ENCODE results near the gene HPS3.
"Not testable (repeated sequence)": the region's sequence is repeated elsewhere in the genome, so short reads cannot be mapped to it uniquely, and the experiment has no call there.

The HPS3 gene

DNA sequence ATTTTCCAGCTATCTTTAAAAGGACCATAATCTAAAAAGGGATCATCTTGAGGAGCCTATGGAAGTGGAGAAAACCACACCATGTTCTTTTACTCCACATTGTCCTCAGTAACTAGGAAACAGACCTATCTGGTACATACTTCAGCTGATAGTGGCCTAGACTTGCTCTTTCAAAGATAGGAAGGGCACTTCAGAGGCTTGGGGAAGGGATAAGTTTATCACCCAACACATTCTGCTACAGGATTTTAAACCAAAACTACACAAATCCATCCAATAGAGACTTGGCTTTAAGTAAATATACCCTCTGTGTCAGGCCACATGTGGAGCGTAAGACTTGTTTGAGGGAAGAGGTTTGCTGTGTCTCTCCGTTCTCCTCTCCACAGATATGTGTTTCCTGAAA is 56.8 kb downstream of the HPS3 start:
- no peak for DNase-seq (ENCODE audit: low read depth in 3 of 3)

DNA sequence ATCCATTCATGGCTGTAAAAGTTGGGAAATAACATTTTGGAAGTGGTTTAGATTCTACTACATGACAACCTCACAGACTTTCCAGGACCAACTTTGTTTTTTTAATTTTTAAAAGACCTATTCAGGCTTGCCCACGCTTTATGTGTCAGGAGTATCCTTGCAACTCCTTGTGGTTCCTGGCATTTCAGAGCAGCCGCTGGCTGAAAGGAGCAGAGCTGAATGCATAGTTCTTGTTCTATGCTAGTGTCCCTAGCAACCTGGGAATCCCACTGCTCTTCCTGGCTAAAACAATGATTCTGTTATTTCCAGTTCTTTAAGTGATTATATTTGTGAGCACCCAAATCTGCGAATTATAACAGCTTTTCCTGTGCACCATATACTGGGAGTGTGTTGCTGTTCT is 57.3 kb downstream of the HPS3 start:
- no peak for DNase-seq (ENCODE audit: low read depth in 3 of 3)

DNA sequence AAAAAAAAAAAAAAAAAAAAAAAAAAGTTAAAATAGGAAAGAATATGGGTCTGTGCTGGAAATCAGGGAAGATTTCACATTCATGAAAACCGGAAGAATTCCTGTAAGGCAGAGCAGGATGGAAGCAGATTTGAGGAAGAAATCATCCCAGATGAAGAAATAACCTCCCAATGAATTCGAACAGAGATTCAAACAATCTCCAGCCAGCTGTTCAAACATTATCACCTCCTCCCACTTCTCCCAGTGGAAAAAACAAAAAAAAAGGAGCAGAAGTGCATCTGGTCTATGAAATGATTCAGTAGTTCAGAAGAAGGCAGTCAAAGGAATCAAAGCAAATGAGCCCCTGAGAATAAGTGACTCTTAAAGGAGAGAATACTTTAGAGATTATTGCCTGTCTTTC is 59.1 kb downstream of the HPS3 start:
- no peak for DNase-seq (ENCODE audit: low read depth in 3 of 3)

DNA sequence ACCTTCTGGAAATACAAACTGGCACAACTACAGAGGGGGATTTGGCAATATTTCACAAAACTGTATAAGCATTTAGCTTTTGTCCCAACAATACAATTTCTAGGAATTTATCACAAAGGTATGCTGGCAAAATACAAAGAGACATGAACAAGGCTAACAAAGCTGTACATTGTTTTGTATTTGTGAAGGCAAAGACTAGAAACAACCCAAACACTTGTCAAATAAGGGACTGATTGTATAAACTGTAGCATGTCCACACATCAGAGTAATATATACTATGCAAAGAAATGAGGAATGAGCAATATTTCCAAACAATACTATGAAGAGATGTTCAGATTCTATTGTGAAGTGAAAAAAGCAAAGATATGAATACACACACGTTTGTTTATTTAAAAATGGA is 65.8 kb downstream of the HPS3 start:
- DNase-seq (ENCODE audit: low read depth in 3 of 3), result no peak

DNA sequence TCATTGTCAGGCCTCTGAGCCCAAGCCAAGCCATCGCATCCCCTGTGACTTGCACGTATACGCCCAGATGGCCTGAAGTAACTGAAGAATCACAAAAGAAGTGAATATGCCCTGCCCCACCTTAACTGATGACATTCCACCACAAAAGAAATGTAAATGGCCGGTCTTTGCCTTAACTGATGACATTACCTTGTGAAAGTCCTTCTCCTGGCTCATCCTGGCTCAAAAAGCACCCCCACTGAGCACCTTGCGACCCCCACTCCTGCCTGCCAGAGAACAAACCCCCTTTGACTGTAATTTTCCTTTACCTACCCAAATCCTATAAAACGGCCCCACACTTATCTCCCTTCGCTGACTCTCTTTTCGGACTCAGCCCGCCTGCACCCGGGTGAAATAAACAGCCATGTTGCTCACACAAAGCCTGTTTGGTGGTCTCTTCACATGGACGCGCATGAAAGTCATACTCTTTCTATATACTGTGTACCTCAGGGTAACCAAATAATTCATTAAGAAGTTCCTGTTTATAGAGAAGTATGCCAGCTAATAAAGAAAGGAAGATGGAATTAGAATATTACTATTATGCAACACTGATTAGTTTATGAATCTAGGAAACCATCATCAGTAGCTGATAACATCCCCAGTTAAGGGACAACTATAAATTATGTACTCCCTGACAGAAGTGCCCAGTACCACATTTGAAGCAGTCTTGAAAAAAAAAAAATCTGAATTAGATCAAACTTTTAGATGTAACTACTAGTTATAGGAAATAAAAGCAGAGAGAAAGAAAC is 67.6 kb downstream of the HPS3 start:
- not testable (repeated sequence) for DNase-seq (ENCODE audit: low read depth in 3 of 3)

DNA sequence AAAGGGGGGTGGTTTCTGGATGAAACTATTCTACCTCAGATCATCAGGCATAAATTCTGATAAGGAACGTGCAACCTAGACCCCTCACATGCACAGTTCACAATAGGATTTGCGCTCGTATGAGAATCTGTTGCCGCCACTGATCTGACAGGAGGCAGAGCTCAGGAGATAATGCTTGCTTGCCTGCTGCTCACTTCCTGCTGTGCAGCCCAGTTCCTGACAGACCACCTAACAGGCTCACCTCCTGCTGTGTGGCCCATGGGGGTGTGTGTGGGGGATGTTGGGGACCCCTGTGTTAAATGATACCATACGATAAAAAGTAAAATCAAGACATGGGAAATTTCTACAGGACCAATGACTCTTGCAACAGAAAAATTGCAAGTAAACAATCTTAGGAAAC is 68.2 kb downstream of the HPS3 start:
- DNase-seq (ENCODE audit: low read depth in 3 of 3), result no peak

DNA sequence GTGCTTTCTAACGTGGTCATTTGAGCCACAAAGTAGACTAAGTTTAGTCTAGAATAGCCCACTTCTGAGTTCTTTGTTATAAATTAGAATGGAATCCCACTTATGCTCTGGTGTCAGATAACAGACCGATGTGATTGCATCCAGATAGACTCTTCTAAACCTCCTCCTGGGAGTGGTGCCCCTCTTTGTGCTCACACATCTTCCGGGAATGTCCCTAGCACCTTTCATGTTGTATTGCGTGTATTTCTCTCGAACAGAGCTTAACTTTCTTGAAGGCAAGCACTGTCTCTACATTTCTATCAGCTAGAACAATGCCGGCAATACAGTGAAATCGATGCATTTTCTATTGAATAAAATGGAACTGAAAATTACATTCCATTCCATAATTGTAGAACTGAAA is 69.2 kb downstream of the HPS3 start:
- DNase-seq (ENCODE audit: low read depth in 3 of 3), result no peak

DNA sequence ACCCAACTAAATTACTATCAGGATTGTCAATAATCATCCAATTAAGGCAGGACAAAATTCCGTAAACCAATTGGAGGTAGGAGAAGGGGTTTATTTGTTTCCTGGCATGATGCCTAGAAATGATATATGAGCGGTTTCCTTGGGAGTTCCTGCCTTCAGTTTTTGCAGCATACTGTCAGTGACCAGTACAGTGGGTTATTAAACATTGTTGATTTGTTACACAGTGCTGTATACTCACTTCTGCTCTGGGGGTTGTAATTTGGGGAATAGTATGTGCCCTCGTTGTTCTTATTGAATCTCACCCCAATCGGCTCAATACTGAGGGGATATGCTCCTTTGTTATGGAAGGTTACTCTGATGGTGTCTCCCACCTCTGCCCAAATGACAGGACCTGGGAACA is 70.0 kb downstream of the HPS3 start:
- no peak for DNase-seq (ENCODE audit: low read depth in 3 of 3)

DNA sequence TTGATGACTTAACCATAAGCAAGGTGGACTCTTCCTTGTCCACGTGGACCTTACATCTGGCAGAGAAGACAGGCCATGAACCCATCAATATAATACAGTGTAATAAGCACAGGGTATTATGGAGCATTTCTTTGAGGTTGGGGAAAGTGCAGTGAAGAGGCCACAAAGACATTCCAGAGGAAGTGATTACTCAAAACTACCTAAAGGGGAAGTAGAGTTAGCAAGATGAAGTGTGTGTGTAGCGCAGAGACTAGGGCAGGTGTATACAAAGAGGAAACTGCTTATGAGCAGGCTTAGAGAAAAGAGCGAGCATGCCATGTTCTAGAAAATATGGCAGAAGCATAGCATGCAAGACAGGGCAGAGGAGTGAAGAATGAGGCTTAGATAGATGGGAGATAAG is 74.3 kb downstream of the HPS3 start:
- DNase-seq (ENCODE audit: low read depth in 3 of 3), result no peak

DNA sequence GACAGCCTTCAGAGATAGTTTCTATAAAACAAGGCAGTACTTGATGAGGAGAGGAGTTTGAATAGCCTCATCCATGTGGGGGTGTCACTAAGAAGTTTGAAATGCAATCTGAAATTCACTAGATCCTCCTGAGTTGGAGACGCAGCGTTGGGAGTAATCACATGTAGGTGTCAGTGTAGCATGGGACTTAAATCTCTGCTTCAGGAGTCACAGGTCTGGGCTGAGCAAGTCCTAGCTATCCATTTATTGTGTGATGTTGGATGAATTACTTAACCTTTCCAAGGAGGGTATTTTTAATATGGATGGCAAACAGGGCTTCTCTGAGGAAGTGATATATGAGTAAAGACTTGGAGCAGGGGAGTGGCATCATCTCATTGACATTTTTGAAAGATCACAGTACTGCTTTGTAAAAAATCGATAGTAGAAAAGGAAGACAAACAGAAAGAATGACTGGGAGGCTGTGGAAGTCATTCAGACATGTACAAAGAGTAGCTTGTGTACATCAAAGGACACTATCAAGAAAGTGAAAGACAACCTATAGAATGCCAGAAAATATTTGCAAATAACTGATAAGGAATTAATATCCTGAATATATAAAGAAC is 75.1 kb downstream of the HPS3 start:
- DNase-seq (ENCODE audit: low read depth in 3 of 3), result no peak

DNA sequence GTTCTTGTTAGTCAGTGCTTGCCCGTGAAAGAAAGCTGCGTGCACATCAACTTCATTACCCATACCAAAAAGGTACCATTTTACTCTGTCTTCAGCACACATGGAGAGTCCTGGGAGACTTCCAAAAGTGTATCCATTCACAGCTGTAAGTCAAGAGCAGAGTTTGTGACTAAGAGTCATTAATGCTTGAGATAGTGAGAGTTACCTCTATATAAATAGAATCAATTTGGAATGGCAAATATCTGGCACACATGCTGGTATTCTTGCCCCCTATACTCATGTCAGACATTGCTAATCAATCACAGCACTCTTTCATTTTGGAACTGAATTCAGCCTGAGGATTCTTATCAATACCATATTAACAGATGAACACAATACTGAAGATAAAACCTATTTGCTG is 78.0 kb downstream of the HPS3 start:
- DNase-seq (ENCODE audit: low read depth in 3 of 3), result no peak

DNA sequence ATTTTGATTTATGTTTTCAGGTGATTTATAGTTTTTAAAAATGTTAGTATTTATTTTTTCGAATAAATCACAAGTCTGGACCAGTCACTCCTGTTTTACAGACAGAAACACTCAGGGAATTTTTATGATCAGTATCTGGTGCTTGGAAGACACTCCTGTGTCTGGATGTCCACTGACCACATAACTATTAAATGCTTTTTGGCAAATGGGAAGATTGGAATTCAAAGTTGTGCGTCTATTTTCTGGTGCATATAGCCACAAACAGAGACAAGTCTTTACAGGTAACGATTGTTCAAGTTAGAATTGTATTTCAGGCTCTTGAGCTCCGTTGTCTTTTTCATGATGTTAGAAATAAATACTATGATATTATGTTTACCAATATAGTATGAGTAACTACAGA is 80.0 kb downstream of the HPS3 start:
- no peak for DNase-seq (ENCODE audit: low read depth in 3 of 3)

DNA sequence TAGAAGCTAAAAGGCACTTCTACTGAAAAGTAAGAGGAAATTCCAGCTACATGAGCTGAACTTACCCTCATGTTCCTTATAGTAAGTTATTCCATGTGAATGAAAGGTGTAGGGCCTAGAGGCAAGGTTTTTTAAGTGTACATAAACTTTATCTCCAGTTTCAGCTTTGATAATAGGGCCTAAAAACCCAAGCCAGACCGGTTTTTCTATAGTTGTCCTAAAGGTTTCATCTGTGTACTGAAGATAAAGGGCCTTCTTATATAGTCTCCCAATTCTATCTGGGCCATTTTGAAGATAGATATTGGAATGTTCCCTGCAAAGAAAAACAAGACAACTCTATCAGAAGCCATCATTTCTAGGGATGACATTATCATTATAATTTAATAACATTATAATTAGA is 82.9 kb downstream of the HPS3 start:
- no peak for DNase-seq (ENCODE audit: low read depth in 3 of 3)

DNA sequence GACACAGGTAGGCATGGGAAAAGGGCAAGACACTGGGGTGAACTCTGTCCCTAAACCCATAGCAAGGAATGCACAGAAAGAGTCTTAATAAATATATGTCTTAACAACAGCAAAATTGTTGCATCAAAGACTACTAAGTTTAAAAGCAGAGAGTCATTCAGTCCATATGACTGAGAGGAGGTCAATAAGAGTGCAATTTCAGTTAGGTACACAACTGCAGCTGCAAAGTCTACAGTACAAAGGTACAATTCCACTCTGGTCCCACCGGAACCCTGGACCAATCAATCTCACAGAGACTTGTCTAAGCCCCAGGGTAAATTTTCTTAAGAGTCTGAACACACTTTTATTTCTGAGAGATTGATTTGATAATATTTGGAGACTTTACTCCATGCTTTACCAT is 85.3 kb downstream of the HPS3 start:
- DNase-seq (ENCODE audit: low read depth in 3 of 3), result no peak

DNA sequence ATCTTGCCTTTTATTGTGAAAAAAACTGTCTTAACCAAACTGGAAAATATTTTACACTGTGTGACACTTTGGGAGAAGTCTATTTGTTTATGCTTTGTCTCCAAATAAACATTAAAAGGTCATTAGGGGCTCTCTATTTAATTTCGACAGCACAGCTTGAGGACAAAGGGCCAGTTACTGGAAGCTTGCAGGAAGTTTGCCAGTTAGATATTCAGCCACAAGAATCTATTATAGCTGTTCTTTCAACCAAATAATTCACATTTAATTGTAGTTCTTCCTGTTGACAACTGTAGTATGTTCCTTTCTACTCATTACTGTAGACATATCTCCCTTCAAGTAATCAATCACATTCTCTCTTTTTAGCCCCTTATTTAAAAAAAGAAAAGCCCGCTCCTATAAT is 86.1 kb downstream of the HPS3 start:
- no peak for DNase-seq (ENCODE audit: low read depth in 3 of 3)

DNA sequence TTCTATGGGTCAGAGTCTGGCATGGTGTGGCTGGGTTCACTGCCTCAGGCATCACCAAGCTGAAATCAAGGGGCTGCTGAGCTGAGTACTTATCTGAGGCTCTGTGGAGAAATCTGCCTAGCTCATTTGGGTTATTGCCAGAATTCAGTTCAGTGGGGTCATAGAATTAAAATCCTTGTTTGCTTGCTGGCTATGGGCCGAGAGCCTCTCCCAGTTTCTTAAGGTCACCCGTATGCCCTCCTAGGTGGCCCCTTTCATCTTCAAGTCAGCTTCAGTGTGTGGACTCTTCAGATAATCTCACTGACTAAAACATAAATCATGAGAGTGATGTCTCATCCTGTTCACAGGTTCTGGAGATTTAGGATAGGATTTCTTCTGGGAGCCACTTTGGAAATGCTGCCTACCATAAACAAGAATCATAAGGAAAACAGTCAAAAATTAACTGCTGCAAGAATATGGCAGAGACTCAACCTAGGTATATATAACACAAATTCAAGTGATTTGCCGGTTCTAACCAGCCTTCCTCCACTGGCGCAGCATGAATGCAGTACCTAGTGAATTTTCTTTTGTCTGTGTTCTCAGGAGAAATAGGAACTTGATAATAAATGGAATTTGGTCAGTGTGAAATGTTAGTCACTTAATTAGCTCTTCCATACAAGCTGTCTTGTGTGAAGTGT is 86.9 kb downstream of the HPS3 start:
- no peak for DNase-seq (ENCODE audit: low read depth in 3 of 3)

DNA sequence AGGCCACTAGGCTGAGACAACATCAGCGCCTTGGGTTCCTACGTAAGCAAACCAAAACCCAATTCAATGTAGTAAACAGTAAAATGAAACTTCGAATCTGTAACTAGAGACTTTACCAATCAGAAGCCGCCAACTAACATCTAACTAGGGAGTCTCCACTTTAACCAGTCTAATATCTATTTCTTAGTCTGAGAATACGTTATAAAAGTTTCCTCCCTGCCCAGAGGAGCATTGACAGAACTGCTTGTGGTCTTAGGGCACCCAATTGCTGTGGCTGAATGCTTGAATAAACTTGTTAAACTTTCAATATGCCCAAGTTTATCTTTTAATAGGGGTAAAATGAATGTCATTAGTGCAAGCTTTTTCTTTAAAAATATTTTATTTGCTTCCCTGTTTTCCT is 87.9 kb downstream of the HPS3 start:
- no peak for DNase-seq (ENCODE audit: low read depth in 3 of 3)

DNA sequence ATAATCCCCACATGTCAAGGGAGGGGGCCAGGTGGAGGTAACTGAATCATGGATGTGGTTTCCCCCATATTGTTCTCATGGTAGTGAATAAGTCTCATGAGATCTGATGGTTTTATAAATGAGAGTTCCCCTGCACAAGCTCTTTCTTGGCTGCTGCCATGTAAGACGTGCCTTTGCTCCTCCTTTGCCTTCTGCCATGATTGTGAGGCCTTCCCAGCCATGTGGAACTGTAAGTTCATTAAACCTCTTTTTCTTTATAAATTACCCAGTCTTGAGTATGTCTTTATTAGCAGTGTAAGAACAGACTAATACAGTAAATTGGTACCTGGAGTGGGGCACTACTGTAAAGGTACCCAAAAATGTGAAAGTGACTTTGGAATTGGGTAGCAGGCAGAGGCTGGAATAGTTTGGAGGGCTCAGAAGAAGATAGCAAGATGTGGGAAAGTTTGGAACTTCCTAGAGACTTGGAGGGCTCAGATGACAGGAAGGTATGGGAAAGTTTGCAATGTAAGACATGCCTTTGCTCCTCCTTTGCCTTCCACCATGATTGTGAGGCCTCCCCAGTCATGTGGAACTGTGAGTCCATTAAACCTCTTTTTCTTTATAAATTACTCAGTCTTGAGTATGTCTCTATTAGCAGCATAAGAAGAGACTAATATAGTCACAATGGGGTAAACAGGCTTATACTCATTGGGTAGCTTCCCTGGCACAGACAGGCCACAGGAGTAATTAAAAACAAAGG is 90.1 kb downstream of the HPS3 start:
- DNase-seq (ENCODE audit: low read depth in 3 of 3), result not testable (repeated sequence)

DNA sequence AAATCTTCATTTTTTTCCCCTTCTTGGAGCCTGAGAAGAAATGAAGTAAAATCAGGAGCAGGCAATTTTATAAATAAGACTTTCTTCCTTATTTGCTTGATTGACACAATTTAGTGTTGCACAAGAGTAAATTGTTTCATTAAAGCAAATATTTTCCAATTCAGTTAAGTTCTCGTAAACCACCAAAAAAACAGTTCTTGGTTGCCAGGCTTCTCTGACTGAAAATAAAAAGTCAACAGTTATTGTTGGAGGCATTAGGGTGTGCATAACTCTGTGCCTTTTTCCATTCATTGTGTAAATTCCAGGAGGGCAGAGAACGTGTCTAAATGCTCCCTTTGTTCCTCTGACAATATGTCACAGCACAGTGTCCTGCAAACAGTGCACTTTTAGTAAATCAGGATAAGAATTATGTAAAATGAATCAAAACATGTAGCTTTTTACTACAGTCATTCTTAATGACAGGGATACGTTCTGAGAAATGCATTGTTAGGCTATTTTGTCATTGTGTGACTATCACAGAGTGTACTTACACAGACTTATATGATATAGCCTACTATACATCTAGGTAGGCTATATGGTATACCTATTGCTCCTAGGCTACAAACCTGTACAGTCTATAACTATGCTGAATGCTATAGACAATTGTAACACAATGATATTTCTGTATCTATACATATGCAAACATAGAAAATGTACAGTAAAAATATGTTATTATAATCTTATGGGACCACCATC is 92.5 kb downstream of the HPS3 start, which contains the start of gene CP:
Gene CP (minus strand): TSS at position 47 of the 735 bp plus-strand sequence. CDS start 37 bp downstream, at position 10.
- DNase-seq (ENCODE audit: low read depth in 3 of 3), result no peak
